GM12865 (cell line): Measurements from ENCODE around the gene PIGN.

ENCODE experiments used
- DNase-seq: peaks from one replicate; pipeline ENCODE4 v3.0.0; 2010; ENCODE audit warnings: low read depth
- H3K4me3 ChIP-seq: 2 replicates; pipeline ENCODE4 v1.5.1; 2011; ENCODE audit warnings: mild to moderate bottlenecking, low read depth, low read length, control low read depth
- CTCF ChIP-seq: IDR thresholded peaks from 2 replicates; pipeline ENCODE4 v1.5.1; 2011; ENCODE audit warnings: low read length, control low read depth, low read depth, inconsistent platforms; ENCODE audit not compliant: insufficient read depth; ENCODE audit errors: missing control alignments

The PIGN gene

GRCh38 chr18:62119884-62120283 is 67.0 kb downstream of the PIGN start:
- H3K4me3 ChIP-seq, result no peak overlapping the region
- TF ChIP-seq CTCF, result no peak
- no peak for DNase-seq

DNA sequence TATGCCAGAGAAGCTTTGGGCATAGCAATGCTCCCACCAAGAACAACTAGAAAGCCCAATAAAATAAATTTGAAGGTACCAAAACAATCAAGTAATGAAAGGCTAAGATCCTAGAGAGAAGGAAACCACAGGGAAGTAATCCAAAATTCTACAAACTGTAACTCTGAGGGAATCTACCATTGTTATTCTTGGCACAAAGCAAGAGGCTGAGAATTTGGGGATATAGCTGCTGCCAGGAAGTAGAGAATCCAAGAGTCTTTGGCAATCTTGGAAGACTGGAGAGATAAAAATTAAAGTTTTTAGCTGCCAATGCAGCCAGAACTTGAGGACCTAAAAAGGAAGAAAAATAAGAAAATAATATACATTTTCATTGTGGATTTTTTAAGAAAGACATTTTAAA is 68.5 kb downstream of the PIGN start:
- TF ChIP-seq CTCF, result no peak
- no peak for DNase-seq
- no peak overlapping the region for H3K4me3 ChIP-seq

DNA sequence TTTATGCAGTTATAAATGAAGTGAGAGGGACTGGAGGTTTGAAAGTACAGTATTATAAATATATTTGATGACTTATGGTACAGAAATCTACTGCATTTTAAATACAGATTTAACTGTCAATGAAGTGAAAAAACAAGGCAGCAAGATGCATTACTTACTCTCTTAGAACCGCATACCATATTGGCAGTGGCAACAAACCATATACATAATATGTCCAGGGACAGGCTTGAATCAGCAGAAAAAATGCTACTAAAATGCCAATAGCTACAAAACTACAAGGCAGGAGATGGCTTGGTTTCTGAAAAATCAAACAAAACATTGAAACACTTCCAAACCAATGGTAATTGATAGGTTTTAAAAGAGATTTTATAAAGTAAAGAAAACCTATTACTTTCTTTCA is 77.2 kb downstream of the PIGN start:
- DNase-seq, result no peak
- no peak for TF ChIP-seq CTCF
- no peak overlapping the region for H3K4me3 ChIP-seq

DNA sequence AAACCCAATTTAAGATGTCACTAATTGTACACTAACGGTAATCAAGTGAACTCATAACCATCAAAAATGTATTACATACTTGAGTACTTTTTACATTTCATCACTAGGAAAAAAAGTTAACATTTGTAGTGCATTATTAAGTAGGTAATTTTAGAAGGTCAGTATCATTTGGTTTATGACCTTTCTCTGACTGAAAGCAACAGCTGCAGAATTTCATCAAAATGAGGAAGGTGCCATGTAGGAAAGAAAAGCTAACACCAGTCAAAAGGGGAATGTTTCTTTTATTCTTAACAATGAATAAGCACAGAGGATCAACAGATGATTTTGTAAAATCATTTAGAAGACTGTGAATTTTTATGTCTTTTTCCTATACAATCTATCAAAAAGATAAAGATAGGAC is 79.0 kb downstream of the PIGN start:
- no peak for DNase-seq
- no peak for TF ChIP-seq CTCF
- no peak overlapping the region for H3K4me3 ChIP-seq

- no peak for TF ChIP-seq CTCF
- DNase-seq, result no peak
- no peak overlapping the region for H3K4me3 ChIP-seq
These were observed 80.6 kb downstream of the PIGN start for GRCh38 chr18:62106271-62106670.

GRCh38 chr18:62105376-62105775 is 81.5 kb downstream of the PIGN start:
- no peak for DNase-seq
- no peak overlapping the region for H3K4me3 ChIP-seq
- TF ChIP-seq CTCF, result no peak

DNA sequence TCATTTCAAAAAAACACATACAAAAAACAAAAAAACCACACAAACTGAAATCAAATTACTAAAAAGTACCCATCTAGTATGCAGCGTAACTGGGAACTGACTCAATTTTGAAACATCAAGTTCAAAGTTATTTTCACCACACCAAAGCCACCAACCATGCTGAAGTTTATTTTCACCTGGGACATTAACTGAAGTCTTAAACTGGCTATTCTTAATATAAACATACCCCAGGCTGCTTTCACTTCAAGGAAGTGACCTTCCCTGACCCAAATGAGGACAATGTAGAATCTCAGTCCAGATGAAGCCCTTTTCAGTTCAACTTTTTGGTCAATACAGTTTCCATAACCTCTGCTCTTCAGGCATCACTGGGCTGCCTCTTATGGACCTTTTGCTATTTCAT is 84.6 kb downstream of the PIGN start:
- no peak overlapping the region for H3K4me3 ChIP-seq
- TF ChIP-seq CTCF, result no peak
- DNase-seq, result peak; percentile 63
